Panc1 (cell line): ENCODE data around the gene TAGLN2. TPM values are rescaled to one million over a fixed set of nuclear protein-coding genes. Genes with fewer than 3 reads are reported as not detected.

Source experiments
- ATAC-seq: fragments of 200-7000 bp; cut with Tn5 transposase; 2 replicates; pipeline ENCODE4 v1.9.1; 2020; ENCODE audit warnings: mild to moderate bottlenecking, moderate library complexity
- BruUV-seq: library from RNA; stranded (reverse); fragments of 400-500 nt; replicated peaks from 2 replicates; lab custom pipeline; 2021; lab: Mats Ljungman, UMichigan
- CTCF ChIA-PET: fragments of 300-600 bp; sonication (Branson Sonifier 250); formaldehyde crosslinking; loops from one replicate; lab custom pipeline; 2022; ENCODE audit warnings: antibody characterized with exemption; lab: Charles Lee
- POLR2A ChIA-PET: fragments of 300-600 bp; sonication (Branson Sonifier 250); formaldehyde crosslinking; loops from one replicate; lab custom pipeline; 2022; ENCODE audit warnings: antibody characterized with exemption; lab: Charles Lee
- DNase-seq: peaks from one replicate; pipeline ENCODE4 v3.0.0-alpha.2; 2010; ENCODE audit warnings: low read depth, low spot score
- H3K27ac ChIP-seq: 2 replicates; pipeline ENCODE4 v1.5.1; 2011; ENCODE audit warnings: mild to moderate bottlenecking, low read length, inconsistent platforms
- H3K27me3 ChIP-seq: fragments of 200-500 bp; sonication (Bioruptor generic); 2 replicates; pipeline ENCODE4 v1.6.0; 2014; ENCODE audit warnings: low read length, inconsistent platforms; ENCODE audit not compliant: control insufficient read depth, insufficient read depth
- H3K36me3 ChIP-seq: fragments of 200-500 bp; sonication (Bioruptor generic); 2 replicates; pipeline ENCODE4 v1.5.1; 2014; ENCODE audit warnings: inconsistent platforms, mild to moderate bottlenecking, low read length, moderate library complexity; ENCODE audit not compliant: control insufficient read depth, insufficient read depth
- H3K4me1 ChIP-seq: 2 replicates; pipeline ENCODE4 v1.5.1; 2011; ENCODE audit warnings: inconsistent platforms, mild to moderate bottlenecking, low read length, moderate library complexity; ENCODE audit not compliant: control insufficient read depth, insufficient read depth
- H3K4me3 ChIP-seq, 2 experiments: 2 replicates each; pipeline ENCODE4 v1.5.1; 2011 to 2012; ENCODE audit warnings: low read depth in 2 of 2, low read length in 2 of 2, mild to moderate bottlenecking in 2 of 2, inconsistent platforms in 1 of 2, moderate library complexity in 1 of 2
- H3K9me3 ChIP-seq: fragments of 200-500 bp; sonication (Bioruptor generic); 2 replicates; pipeline ENCODE4 v1.5.1; 2014; ENCODE audit warnings: low read depth, mild to moderate bottlenecking, inconsistent platforms, low read length, moderate library complexity; ENCODE audit not compliant: control insufficient read depth, insufficient read depth
- POLR2AphosphoS5 ChIP-seq: IDR thresholded peaks from 2 replicates; pipeline ENCODE4 v1.6.1; 2012; ENCODE audit warnings: mild to moderate bottlenecking, low read depth, low read length, moderate library complexity
- SIN3A ChIP-seq: IDR thresholded peaks from 2 replicates; pipeline ENCODE4 v1.6.1; 2012; ENCODE audit warnings: low read depth, mild to moderate bottlenecking, low read length, moderate library complexity, borderline replicate concordance; ENCODE audit not compliant: insufficient read depth
- TCF7L2 ChIP-seq: IDR thresholded peaks from 2 replicates; pipeline ENCODE4 v1.6.1; 2011; ENCODE audit warnings: mild to moderate bottlenecking, low read depth, low read length, inconsistent platforms
- in situ Hi-C: cut with HindIII; loops from 2 replicates; pipeline ENCODE4 v1.10.0; 2016; ENCODE audit warnings: low sequenced_read_pairs, low pct_unique_long_range_greater_than_20kb
- intact Hi-C: fragments of 100-400 bp; cut with micrococcal nuclease; formaldehyde crosslinking; loops from one replicate; pipeline ENCODE4 v1.10.0; 2022; ENCODE audit not compliant: unreplicated experiment
- total RNA-seq: library from RNA; stranded (reverse); gene quantifications from one replicate; pipeline ENCODE4 v1.2.1, GENCODE V29; 2021; ENCODE audit not compliant: unreplicated experiment
- TF ChIP-seq, protein P1 (sequence below), 2 experiments: IDR thresholded peaks; 2 replicates each; pipeline ENCODE4 v1.6.1; 2011 to 2012; ENCODE audit warnings: low read depth in 2 of 2, control low read depth in 1 of 2, low read length in 1 of 2, mild to moderate bottlenecking in 1 of 2, moderate library complexity in 1 of 2; ENCODE audit not compliant: insufficient read depth in 1 of 2
- TF ChIP-seq, protein P2 (sequence below): fragments of 450-650 bp; IDR thresholded peaks from 2 replicates; pipeline ENCODE4 v1.5.1; 2017; ENCODE audit warnings: mild to moderate bottlenecking

Gene TAGLN2
- total RNA-seq, 1 experiment from 2014 or later: 474 TPM

- BruUV-seq: no TSS peak
- ChIA-PET CTCF (no interaction called here), POLR2A (interaction anchor here (0.6 kb wide), 1 partner anchor 38 kb away, joined by 3 read pairs; no protein-coding TSS in a partner anchor)
- Histone ChIP-seq H3K9me3 (no peaks in the 10 kb centered on the region), H3K27me3 (peaks cover 18% of the 10 kb centered on the region), H3K36me3 (no peaks in the 10 kb centered on the region), H3K27ac (no peak overlapping the region), H3K4me1 (no peaks in the 10 kb centered on the region; the same call in 1 of the 2 replicates), H3K4me3 (no peak overlapping the region)
- in situ Hi-C loops (no loop called here), intact Hi-C loops (no loop called here)
- ATAC-seq (no peak), DNase-seq (no peak)
- TF ChIP-seq, protein P1, sequence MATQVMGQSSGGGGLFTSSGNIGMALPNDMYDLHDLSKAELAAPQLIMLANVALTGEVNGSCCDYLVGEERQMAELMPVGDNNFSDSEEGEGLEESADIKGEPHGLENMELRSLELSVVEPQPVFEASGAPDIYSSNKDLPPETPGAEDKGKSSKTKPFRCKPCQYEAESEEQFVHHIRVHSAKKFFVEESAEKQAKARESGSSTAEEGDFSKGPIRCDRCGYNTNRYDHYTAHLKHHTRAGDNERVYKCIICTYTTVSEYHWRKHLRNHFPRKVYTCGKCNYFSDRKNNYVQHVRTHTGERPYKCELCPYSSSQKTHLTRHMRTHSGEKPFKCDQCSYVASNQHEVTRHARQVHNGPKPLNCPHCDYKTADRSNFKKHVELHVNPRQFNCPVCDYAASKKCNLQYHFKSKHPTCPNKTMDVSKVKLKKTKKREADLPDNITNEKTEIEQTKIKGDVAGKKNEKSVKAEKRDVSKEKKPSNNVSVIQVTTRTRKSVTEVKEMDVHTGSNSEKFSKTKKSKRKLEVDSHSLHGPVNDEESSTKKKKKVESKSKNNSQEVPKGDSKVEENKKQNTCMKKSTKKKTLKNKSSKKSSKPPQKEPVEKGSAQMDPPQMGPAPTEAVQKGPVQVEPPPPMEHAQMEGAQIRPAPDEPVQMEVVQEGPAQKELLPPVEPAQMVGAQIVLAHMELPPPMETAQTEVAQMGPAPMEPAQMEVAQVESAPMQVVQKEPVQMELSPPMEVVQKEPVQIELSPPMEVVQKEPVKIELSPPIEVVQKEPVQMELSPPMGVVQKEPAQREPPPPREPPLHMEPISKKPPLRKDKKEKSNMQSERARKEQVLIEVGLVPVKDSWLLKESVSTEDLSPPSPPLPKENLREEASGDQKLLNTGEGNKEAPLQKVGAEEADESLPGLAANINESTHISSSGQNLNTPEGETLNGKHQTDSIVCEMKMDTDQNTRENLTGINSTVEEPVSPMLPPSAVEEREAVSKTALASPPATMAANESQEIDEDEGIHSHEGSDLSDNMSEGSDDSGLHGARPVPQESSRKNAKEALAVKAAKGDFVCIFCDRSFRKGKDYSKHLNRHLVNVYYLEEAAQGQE (IDR thresholded peaks at IDR 0.05; ENCODE audit: insufficient read depth in 1 of 2, low read depth in 2 of 2, low read length in 1 of 2): no peak
- no peak for TF ChIP-seq POLR2AphosphoS5
- no peak for TF ChIP-seq TCF7L2
- TF ChIP-seq SIN3A: no peak
- TF ChIP-seq, protein P2, sequence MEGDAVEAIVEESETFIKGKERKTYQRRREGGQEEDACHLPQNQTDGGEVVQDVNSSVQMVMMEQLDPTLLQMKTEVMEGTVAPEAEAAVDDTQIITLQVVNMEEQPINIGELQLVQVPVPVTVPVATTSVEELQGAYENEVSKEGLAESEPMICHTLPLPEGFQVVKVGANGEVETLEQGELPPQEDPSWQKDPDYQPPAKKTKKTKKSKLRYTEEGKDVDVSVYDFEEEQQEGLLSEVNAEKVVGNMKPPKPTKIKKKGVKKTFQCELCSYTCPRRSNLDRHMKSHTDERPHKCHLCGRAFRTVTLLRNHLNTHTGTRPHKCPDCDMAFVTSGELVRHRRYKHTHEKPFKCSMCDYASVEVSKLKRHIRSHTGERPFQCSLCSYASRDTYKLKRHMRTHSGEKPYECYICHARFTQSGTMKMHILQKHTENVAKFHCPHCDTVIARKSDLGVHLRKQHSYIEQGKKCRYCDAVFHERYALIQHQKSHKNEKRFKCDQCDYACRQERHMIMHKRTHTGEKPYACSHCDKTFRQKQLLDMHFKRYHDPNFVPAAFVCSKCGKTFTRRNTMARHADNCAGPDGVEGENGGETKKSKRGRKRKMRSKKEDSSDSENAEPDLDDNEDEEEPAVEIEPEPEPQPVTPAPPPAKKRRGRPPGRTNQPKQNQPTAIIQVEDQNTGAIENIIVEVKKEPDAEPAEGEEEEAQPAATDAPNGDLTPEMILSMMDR: no peak
Measured at GRCh38 chr1:159952932-159953331, 27.6 kb upstream of the TAGLN2 start.

DNA sequence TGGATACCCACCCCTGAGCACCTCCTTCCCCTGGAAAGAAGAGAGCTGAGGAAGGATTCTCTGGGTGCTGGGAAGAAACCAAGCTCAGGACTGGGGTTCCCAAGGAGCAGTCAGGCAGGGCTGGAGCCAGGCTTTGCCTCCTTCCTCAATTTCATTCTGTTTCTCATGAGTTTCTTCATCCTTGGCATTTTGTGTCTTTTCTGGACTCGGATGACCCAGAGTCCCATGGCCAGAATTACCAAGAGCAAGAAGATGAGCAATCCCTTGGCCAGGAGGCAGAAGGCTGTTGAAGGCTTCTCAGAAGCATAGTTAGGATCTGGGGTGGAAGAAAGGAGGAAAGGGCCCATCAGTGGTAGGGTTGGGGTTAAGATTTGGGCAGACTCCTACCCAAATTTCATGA, 26.2 kb upstream of the TAGLN2 start:
- BruUV-seq: no TSS peak
- H3K27ac ChIP-seq: no peak overlapping the region
- H3K4me1 ChIP-seq: no peaks in the 10 kb centered on the region; the same call in 1 of the 2 replicates
- in situ Hi-C loops (no loop called here), intact Hi-C loops (no loop called here)
- CTCF ChIA-PET: no interaction called here
- no peaks in the 10 kb centered on the region for H3K36me3 ChIP-seq
- H3K27me3 ChIP-seq: peaks cover 20% of the 10 kb centered on the region
- POLR2A ChIA-PET: no interaction called here
- ATAC-seq: no peak
- no peak for DNase-seq
- no peaks in the 10 kb centered on the region for H3K9me3 ChIP-seq
- H3K4me3 ChIP-seq: no peak overlapping the region
- TF ChIP-seq, protein P2: no peak
- TF ChIP-seq POLR2AphosphoS5 (no peak), TCF7L2 (no peak)
